C4-2B (cell line): ENCODE measurements around the gene LSM7.

Experiments used
- ZFX ChIP-seq: fragments of 450-650 bp; IDR thresholded peaks from 2 replicates; pipeline ENCODE4 v1.6.1; 2017
- TF ChIP-seq, protein P1 (sequence below): fragments of 450-650 bp; conservative IDR thresholded peaks from 2 replicates; pipeline ENCODE4 v1.5.1; 2017; ENCODE audit warnings: mild to moderate bottlenecking

DNA sequence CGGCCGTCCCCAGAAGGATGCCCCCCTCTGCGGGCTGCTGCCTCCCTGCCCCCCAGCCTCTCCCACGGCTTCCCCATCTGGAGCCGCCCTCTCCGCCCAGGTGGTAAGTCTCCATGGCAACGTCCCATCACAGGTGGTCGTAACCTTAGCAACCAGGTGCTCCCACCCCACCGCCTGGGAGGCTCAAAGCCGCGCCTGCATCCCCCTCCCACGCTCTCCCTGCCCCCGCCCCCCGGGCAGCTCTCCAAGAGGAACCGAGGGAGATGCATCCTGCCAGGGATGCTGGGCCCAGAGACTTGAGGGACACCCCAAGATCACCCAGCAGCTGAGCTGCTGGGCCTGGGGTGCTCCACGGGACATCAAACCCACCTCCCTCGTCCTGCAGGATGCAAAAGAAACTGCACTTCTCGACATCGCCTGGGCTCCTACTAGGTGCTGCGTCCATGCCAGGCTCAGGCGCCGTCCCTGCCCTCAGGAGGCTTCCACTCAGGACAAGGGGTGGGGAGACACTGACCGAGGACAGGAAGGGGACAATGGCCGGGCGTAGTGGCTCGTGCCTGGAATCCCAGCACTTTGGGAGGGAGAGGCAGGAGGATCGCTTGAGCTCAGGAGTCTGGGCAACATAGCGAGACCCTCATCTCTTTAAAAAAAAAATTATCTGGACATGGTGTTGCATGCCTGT is 15.4 kb downstream of the LSM7 start:
- TF ChIP-seq, protein P1, sequence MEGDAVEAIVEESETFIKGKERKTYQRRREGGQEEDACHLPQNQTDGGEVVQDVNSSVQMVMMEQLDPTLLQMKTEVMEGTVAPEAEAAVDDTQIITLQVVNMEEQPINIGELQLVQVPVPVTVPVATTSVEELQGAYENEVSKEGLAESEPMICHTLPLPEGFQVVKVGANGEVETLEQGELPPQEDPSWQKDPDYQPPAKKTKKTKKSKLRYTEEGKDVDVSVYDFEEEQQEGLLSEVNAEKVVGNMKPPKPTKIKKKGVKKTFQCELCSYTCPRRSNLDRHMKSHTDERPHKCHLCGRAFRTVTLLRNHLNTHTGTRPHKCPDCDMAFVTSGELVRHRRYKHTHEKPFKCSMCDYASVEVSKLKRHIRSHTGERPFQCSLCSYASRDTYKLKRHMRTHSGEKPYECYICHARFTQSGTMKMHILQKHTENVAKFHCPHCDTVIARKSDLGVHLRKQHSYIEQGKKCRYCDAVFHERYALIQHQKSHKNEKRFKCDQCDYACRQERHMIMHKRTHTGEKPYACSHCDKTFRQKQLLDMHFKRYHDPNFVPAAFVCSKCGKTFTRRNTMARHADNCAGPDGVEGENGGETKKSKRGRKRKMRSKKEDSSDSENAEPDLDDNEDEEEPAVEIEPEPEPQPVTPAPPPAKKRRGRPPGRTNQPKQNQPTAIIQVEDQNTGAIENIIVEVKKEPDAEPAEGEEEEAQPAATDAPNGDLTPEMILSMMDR, result no peak
- no peak for TF ChIP-seq ZFX
